Measurements from ENCODE around the gene CELF2. TPM values are rescaled to one million over a fixed set of nuclear protein-coding genes. Genes with fewer than 3 reads are reported as not detected.
"Not testable (repeated sequence)": the region's sequence is repeated elsewhere in the genome, so short reads cannot be mapped to it uniquely, and the experiment has no call there.

The CELF2 gene
- total and polyA plus RNA-seq, 4 donors = 43.3 to 65.6 (median 50.1) TPM

DNA sequence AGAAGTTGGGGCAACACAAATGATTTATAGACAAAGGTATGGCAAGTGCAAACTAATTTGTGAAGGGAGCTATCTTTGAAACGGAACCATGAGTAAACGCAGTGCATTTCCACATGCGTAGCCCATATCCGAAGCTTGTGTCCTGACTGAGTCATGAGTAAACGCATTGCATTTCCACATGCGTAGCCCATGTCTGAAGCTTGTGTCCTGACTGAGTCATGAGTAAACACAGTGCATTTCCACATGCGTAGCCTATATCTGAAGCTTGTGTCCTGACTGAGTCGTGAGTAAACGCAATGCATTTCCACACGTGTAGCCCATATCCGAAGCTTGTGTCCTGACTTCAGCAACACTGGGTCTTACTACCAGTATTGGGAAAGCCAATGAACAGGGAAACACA is 95.0 kb downstream of the CELF2 start:
- 87% methylated on average over 10 of the region's 11 CpGs for WGBS (ENCODE audit: insufficient coverage)
- Histone ChIP-seq H3K27ac (ENCODE audit: low read depth, low read length) (no peak overlapping the region), H3K9me3 (ENCODE audit: control insufficient read depth, insufficient read depth, low read length) (no peaks in the 10 kb centered on the region), H3K27me3 (ENCODE audit: control insufficient read depth, insufficient read depth, low read length) (no peaks in the 10 kb centered on the region), H3K4me1 (ENCODE audit: control insufficient read depth, insufficient read depth, low read length) (peaks cover 10% of the 10 kb centered on the region), H3K36me3 (ENCODE audit: control insufficient read depth, insufficient read depth, low read length) (no peaks in the 10 kb centered on the region), H3K4me3 (ENCODE audit: low read depth, low read length) (no peak overlapping the region)
- no peak for DNase-seq (ENCODE audit: low read depth in 4 of 6, low spot score in 6 of 6)

DNA sequence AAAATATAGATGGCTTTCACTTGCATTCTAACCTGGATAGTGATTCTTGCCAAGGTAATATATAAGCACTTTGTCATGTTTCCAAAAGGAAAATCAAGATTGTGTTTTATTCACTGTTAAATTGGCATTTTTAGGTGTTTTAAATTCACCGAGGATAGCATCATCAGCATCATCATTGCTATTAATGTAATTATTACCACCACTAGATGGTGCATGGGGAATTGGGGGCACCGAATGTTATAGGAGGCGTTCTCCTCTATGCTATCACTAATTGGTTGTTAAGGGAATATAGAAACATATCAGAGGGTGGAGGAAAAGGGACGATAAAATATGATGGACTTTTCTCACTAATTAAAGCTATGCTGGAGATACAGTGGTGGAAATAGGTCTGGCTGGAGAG is 95.5 kb downstream of the CELF2 start:
- H3K9me3 ChIP-seq (ENCODE audit: control insufficient read depth, insufficient read depth, low read length) = no peaks in the 10 kb centered on the region
- DNase-seq (ENCODE audit: low read depth in 4 of 6, low spot score in 6 of 6) = no peak
- no peaks in the 10 kb centered on the region for H3K36me3 ChIP-seq (ENCODE audit: control insufficient read depth, insufficient read depth, low read length)
- WGBS (ENCODE audit: insufficient coverage) = no CpG with 5 or more reads among the region's 4 CpGs
- H3K27ac ChIP-seq (ENCODE audit: low read depth, low read length) = peak overlapping the region; percentile 4
- H3K4me1 ChIP-seq (ENCODE audit: control insufficient read depth, insufficient read depth, low read length) = peaks cover 10% of the 10 kb centered on the region
- H3K27me3 ChIP-seq (ENCODE audit: control insufficient read depth, insufficient read depth, low read length) = no peaks in the 10 kb centered on the region
- H3K4me3 ChIP-seq (ENCODE audit: low read depth, low read length) = no peak overlapping the region

DNA sequence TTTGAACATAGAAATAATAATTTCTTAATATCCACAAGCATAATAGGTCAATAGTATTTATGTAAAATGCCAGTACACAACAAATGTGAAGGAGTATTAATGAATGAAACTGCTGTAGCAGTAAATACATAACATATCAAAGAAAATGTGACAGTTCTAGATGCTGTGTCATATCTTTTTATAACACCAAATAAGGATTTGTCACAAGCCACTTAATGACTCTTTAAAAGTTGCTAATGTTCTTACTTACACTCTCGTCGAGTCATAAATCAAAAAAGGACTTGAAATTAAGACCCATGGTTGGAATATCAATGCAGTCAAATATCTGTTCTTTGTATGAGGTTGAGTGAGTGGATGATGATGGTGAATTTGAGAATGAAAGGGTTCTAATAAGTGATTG is 96.6 kb downstream of the CELF2 start:
- DNase-seq (ENCODE audit: low read depth in 4 of 6, low spot score in 6 of 6) = no peak
- Histone ChIP-seq H3K4me3 (ENCODE audit: low read depth, low read length) (no peak overlapping the region), H3K4me1 (ENCODE audit: control insufficient read depth, insufficient read depth, low read length) (peaks cover 10% of the 10 kb centered on the region), H3K9me3 (ENCODE audit: control insufficient read depth, insufficient read depth, low read length) (no peaks in the 10 kb centered on the region), H3K27ac (ENCODE audit: low read depth, low read length) (no peak overlapping the region), H3K27me3 (ENCODE audit: control insufficient read depth, insufficient read depth, low read length) (no peaks in the 10 kb centered on the region), H3K36me3 (ENCODE audit: control insufficient read depth, insufficient read depth, low read length) (no peaks in the 10 kb centered on the region)
- no CpG with 5 or more reads among the region's 2 CpGs for WGBS (ENCODE audit: insufficient coverage)

DNA sequence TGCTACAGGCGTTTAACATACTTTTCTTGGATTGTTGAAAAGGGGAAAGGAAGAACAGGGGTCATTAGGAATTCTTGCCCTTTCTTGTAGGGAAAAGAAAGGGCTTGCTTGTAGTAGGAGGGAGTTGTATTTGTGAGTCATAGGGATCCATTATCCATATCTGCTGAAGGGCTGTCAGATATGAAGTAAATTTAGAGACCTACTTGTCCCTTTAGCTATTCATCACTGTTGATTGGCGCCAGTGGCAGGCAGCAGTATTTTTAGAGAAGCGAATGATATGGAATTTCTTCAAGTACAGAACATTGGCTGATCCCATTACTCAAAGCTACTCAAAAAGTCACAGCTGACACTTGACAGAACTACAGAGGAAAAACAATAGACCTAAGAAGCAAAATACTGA is 97.7 kb downstream of the CELF2 start:
- no peaks in the 10 kb centered on the region for H3K36me3 ChIP-seq (ENCODE audit: control insufficient read depth, insufficient read depth, low read length)
- H3K4me3 ChIP-seq (ENCODE audit: low read depth, low read length) = no peak overlapping the region
- no peak for DNase-seq (ENCODE audit: low read depth in 4 of 6, low spot score in 6 of 6)
- H3K4me1 ChIP-seq (ENCODE audit: control insufficient read depth, insufficient read depth, low read length) = peaks cover 5% of the 10 kb centered on the region
- H3K27ac ChIP-seq (ENCODE audit: low read depth, low read length) = no peak overlapping the region
- WGBS (ENCODE audit: insufficient coverage) = 44% methylated on average over 1 of the region's 3 CpGs
- H3K27me3 ChIP-seq (ENCODE audit: control insufficient read depth, insufficient read depth, low read length) = no peaks in the 10 kb centered on the region
- H3K9me3 ChIP-seq (ENCODE audit: control insufficient read depth, insufficient read depth, low read length) = no peaks in the 10 kb centered on the region

DNA sequence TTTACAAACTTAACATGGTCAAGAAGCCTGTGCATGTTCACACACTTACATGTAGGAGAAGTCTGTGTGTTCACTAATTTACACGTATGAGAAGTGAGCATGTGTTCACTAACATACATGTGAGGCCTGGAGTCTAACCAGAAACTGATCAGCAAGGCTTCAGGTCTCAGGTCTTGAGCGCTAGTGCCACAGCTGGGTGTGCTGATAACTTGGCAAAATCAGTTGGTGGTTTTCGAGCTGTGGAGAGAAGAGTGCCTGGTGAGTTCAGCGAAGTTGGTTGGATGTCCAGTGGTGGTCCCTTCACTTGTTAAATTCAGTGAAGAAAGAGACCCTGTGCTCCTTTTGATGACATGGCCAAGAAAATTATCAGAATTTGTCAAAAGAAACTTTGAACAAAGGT is 98.7 kb downstream of the CELF2 start:
- WGBS (ENCODE audit: insufficient coverage) = 95% methylated on average over 4 of the region's 4 CpGs
- no peak overlapping the region for H3K4me3 ChIP-seq (ENCODE audit: low read depth, low read length)

DNA sequence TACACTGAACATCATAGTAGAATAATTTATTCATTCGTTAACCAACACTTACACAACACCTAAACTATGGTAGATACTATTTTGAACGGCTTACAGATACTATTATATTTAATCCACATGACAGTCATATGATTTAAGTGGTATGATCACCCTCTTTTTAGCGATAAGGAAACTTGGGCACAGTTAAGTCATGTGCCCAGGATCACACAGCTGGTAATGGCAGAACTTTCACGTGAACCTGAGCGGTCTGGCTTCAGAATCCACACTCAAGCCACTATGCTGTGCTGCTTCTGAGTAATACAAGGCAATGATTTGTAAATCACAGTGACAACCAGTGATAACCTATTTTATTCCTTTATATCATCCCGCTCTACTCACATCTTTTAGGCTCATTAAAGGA is 99.1 kb downstream of the CELF2 start:
- no peaks in the 10 kb centered on the region for H3K9me3 ChIP-seq (ENCODE audit: control insufficient read depth, insufficient read depth, low read length)
- WGBS (ENCODE audit: insufficient coverage) = 70% methylated on average over 2 of the region's 6 CpGs
- no peak overlapping the region for H3K27ac ChIP-seq (ENCODE audit: low read depth, low read length)
- H3K27me3 ChIP-seq (ENCODE audit: control insufficient read depth, insufficient read depth, low read length) = no peaks in the 10 kb centered on the region
- H3K4me1 ChIP-seq (ENCODE audit: control insufficient read depth, insufficient read depth, low read length) = peaks cover 5% of the 10 kb centered on the region
- DNase-seq (ENCODE audit: low read depth in 4 of 6, low spot score in 6 of 6) = no peak
- no peak overlapping the region for H3K4me3 ChIP-seq (ENCODE audit: low read depth, low read length)
- H3K36me3 ChIP-seq (ENCODE audit: control insufficient read depth, insufficient read depth, low read length) = no peaks in the 10 kb centered on the region

More for the DNA sequence above, 98.7 kb downstream of the CELF2 start:
- H3K27me3 ChIP-seq (ENCODE audit: control insufficient read depth, insufficient read depth, low read length) = no peaks in the 10 kb centered on the region
- no peak overlapping the region for H3K27ac ChIP-seq (ENCODE audit: low read depth, low read length)
- peaks cover 5% of the 10 kb centered on the region for H3K4me1 ChIP-seq (ENCODE audit: control insufficient read depth, insufficient read depth, low read length)
- H3K9me3 ChIP-seq (ENCODE audit: control insufficient read depth, insufficient read depth, low read length) = no peaks in the 10 kb centered on the region
- H3K36me3 ChIP-seq (ENCODE audit: control insufficient read depth, insufficient read depth, low read length) = no peaks in the 10 kb centered on the region
- no peak for DNase-seq (ENCODE audit: low read depth in 4 of 6, low spot score in 6 of 6)

DNA sequence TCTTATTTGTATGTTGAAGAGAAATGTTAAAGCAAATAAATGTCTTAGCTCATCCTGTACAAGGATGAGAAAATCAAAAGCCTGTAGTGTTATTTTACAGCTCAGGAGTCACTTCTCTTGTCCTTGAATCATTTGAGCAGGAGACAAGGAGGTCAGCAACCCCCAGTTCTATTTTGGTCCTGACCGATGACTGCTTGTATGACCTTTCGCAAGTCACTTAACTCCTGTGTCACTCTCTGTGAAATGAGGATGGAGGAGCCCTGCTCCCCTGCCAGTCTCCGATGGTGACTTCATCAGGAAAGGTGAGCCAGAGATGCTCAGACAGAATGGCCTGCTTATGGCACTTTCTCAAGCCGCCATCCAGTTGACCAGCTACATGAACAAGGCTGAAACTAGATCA is 101.0 kb downstream of the CELF2 start:
- no peak overlapping the region for H3K4me3 ChIP-seq (ENCODE audit: low read depth, low read length)
- no peaks in the 10 kb centered on the region for H3K27me3 ChIP-seq (ENCODE audit: control insufficient read depth, insufficient read depth, low read length)
- peaks cover 5% of the 10 kb centered on the region for H3K4me1 ChIP-seq (ENCODE audit: control insufficient read depth, insufficient read depth, low read length)
- WGBS (ENCODE audit: insufficient coverage) = 83% methylated on average over 4 of the region's 4 CpGs
- H3K36me3 ChIP-seq (ENCODE audit: control insufficient read depth, insufficient read depth, low read length) = no peaks in the 10 kb centered on the region
- H3K9me3 ChIP-seq (ENCODE audit: control insufficient read depth, insufficient read depth, low read length) = no peaks in the 10 kb centered on the region
- no peak overlapping the region for H3K27ac ChIP-seq (ENCODE audit: low read depth, low read length)
- DNase-seq (ENCODE audit: low read depth in 4 of 6, low spot score in 6 of 6) = no peak

DNA sequence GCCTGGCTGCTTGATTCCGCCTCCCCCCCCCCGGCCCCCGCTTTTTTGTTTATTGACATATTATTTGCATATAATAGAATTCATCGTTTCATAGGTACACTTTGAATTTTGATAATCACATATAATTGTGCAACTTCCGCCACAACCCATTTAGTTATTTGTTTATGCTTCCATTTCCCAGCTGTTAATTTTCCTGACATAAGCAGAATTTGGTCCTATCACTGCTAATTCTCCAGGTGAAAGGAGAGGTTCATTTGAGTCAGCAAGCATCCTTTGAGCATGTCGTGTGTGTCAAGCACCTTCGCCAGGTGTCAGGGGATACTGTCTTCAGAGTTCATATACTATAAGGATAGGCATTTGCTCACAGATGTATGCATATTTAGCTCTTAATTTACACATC is 102.2 kb downstream of the CELF2 start:
- WGBS (ENCODE audit: insufficient coverage) = no CpG with 5 or more reads among the region's 7 CpGs
- peaks cover 5% of the 10 kb centered on the region for H3K4me1 ChIP-seq (ENCODE audit: control insufficient read depth, insufficient read depth, low read length)
- no peaks in the 10 kb centered on the region for H3K9me3 ChIP-seq (ENCODE audit: control insufficient read depth, insufficient read depth, low read length)
- no peak for DNase-seq (ENCODE audit: low read depth in 4 of 6, low spot score in 6 of 6)
- H3K36me3 ChIP-seq (ENCODE audit: control insufficient read depth, insufficient read depth, low read length) = no peaks in the 10 kb centered on the region
- no peak overlapping the region for H3K27ac ChIP-seq (ENCODE audit: low read depth, low read length)
- H3K4me3 ChIP-seq (ENCODE audit: low read depth, low read length) = no peak overlapping the region
- no peaks in the 10 kb centered on the region for H3K27me3 ChIP-seq (ENCODE audit: control insufficient read depth, insufficient read depth, low read length)

DNA sequence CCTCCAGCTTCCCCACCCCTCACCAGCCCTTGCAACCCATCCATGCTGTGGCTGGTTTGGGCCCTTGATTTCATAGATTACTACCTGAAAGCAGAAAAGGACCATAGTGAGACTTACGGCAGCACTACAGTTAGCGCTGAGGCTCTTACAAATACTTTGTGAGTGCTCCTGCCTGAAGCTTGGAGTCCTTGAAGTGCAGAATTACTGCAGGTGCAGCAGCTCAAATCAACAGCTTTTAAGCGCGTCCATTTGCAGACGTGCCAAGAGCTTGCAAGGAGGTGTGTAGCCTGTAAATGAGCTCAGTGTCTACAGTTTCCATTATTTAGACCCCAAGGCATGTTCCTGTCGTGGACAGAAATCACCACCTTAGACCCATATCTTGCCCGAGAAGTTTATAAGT is 103.0 kb downstream of the CELF2 start:
- WGBS (ENCODE audit: insufficient coverage) = 59% methylated on average over 5 of the region's 7 CpGs
- Histone ChIP-seq H3K36me3 (ENCODE audit: control insufficient read depth, insufficient read depth, low read length) (no peaks in the 10 kb centered on the region), H3K27ac (ENCODE audit: low read depth, low read length) (no peak overlapping the region), H3K4me1 (ENCODE audit: control insufficient read depth, insufficient read depth, low read length) (peaks cover 5% of the 10 kb centered on the region), H3K4me3 (ENCODE audit: low read depth, low read length) (no peak overlapping the region), H3K9me3 (ENCODE audit: control insufficient read depth, insufficient read depth, low read length) (no peaks in the 10 kb centered on the region), H3K27me3 (ENCODE audit: control insufficient read depth, insufficient read depth, low read length) (no peaks in the 10 kb centered on the region)
- DNase-seq (ENCODE audit: low read depth in 4 of 6, low spot score in 6 of 6) = peak in 2 of 6 donors; percentile 34 to 65

DNA sequence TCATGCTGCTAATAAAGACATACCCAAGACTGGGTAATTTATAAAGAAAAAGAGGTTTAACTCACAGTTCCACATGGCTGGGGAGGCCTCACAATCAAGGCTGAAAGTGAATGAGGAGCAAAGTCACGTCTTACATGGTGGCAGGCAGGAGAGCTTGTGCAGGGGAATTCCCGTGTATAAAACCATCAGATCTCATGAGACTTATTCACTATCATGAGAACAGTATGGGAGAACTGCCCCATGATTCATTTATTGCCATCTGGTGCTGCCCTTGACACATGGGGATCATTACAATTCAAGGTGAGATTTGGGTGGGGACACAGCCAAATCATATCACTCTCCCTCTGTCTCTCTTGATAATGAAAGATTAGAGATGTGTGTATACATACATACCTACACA is 106.2 kb downstream of the CELF2 start:
- H3K36me3 ChIP-seq (ENCODE audit: control insufficient read depth, insufficient read depth, low read length); H3K27ac ChIP-seq (ENCODE audit: low read depth, low read length); H3K4me1 ChIP-seq (ENCODE audit: control insufficient read depth, insufficient read depth, low read length); H3K9me3 ChIP-seq (ENCODE audit: control insufficient read depth, insufficient read depth, low read length); H3K27me3 ChIP-seq (ENCODE audit: control insufficient read depth, insufficient read depth, low read length); DNase-seq (ENCODE audit: low read depth in 4 of 6, low spot score in 6 of 6); H3K4me3 ChIP-seq (ENCODE audit: low read depth, low read length): not testable (repeated sequence)
- no CpG with 5 or more reads among the region's 2 CpGs for WGBS (ENCODE audit: insufficient coverage)

Data from spinal cord (tissue), 10 donors.